Calu3 (cell line): Measurements from ENCODE around the gene RPS16. TPM values are rescaled to one million over a fixed set of nuclear protein-coding genes. Genes with fewer than 3 reads are reported as not detected.
"Not testable (repeated sequence)": the region's sequence is repeated elsewhere in the genome, so short reads cannot be mapped to it uniquely, and the experiment has no call there.

Experiments used
- BruUV-seq: library from RNA; stranded (reverse); fragments of 400-500 nt; replicated peaks from 2 replicates; lab custom pipeline; 2021; lab: Mats Ljungman, UMichigan
- CTCF ChIA-PET: fragments of 300-600 bp; sonication (Branson Sonifier 250); formaldehyde crosslinking; loops from one replicate; lab custom pipeline; 2022; ENCODE audit warnings: antibody characterized with exemption; lab: Charles Lee
- DNase-seq: peaks from one replicate; pipeline ENCODE4 v3.0.0; 2022
- H3K27ac Mint-ChIP-seq: one replicate; pipeline ENCODE4 v1.8.0; 2022; ENCODE audit warnings: mixed read lengths; ENCODE audit not compliant: unreplicated experiment
- H3K27me3 Mint-ChIP-seq: one replicate; pipeline ENCODE4 v1.8.0; 2022; ENCODE audit warnings: mixed read lengths; ENCODE audit not compliant: unreplicated experiment
- H3K36me3 Mint-ChIP-seq: one replicate; pipeline ENCODE4 v1.8.0; 2022; ENCODE audit warnings: mild to moderate bottlenecking, moderate library complexity, mixed read lengths; ENCODE audit not compliant: insufficient read depth, unreplicated experiment
- H3K4me1 Mint-ChIP-seq: one replicate; pipeline ENCODE4 v1.8.0; 2022; ENCODE audit warnings: mild to moderate bottlenecking, low read depth, mixed read lengths; ENCODE audit not compliant: unreplicated experiment
- H3K4me3 Mint-ChIP-seq: one replicate; pipeline ENCODE4 v1.8.0; 2022; ENCODE audit warnings: mild to moderate bottlenecking, low read depth, moderate library complexity, mixed read lengths; ENCODE audit not compliant: unreplicated experiment
- H3K9me3 Mint-ChIP-seq: one replicate; pipeline ENCODE4 v1.8.0; 2022; ENCODE audit warnings: low read depth, mixed read lengths; ENCODE audit not compliant: unreplicated experiment
- CTCF ChIP-seq: fragments of 200-600 bp; IDR thresholded peaks from one replicate; pipeline ENCODE4 v1.8.0; 2022; ENCODE audit warnings: antibody characterized with exemption; ENCODE audit not compliant: unreplicated experiment
- intact Hi-C: fragments of 100-400 bp; cut with micrococcal nuclease; formaldehyde crosslinking; loops from one replicate; pipeline ENCODE4 v1.10.0; 2022; ENCODE audit not compliant: unreplicated experiment
- total RNA-seq: library from RNA; stranded (reverse); gene quantifications from 2 replicates; pipeline ENCODE4 v1.2.3, GENCODE V29; 2022

Gene RPS16
- total RNA-seq, 1 experiment from 2014 or later, result 1,929 TPM

- Mint-ChIP-seq H3K9me3 (no peaks in the 10 kb centered on the region), H3K27me3 (no peaks in the 10 kb centered on the region), H3K36me3 (peaks cover 64% of the 10 kb centered on the region), H3K4me1 (no peaks in the 10 kb centered on the region), H3K4me3 (no peak overlapping the region), H3K27ac (no peak overlapping the region)
- no peak for TF ChIP-seq CTCF
- DNase-seq, result no peak
- BruUV-seq, result no TSS peak
- CTCF ChIA-PET, result no interaction called here
- intact Hi-C loops, result no loop called here
Measured at GRCh38 chr19:39465956-39466747, 30.4 kb upstream of the RPS16 start.

GRCh38 chr19:39463403-39463802, 27.7 kb upstream of the RPS16 start:
- CTCF ChIA-PET, result interaction anchor here (0.7 to 1.1 kb wide), 2 partner anchors 11 to 73 kb away, joined by 4 read pairs; partner anchors contain the start of gene PAF1
- no TSS peak for BruUV-seq
- intact Hi-C loops, result no loop called here
- peaks cover 50% of the 10 kb centered on the region for H3K36me3 Mint-ChIP-seq
- no peaks in the 10 kb centered on the region for H3K27me3 Mint-ChIP-seq
- TF ChIP-seq CTCF, result no peak
- H3K4me1 Mint-ChIP-seq, result no peaks in the 10 kb centered on the region
- no peak for DNase-seq
- H3K9me3 Mint-ChIP-seq, result no peaks in the 10 kb centered on the region
- no peak overlapping the region for H3K4me3 Mint-ChIP-seq
- no peak overlapping the region for H3K27ac Mint-ChIP-seq

- DNase-seq, H3K27me3 Mint-ChIP-seq, intact Hi-C loops, H3K9me3 Mint-ChIP-seq, CTCF ChIA-PET, H3K27ac Mint-ChIP-seq, BruUV-seq, H3K4me3 Mint-ChIP-seq: not testable (repeated sequence)
- H3K36me3 Mint-ChIP-seq, result peaks cover 46% of the 10 kb centered on the region
- H3K4me1 Mint-ChIP-seq, result peaks cover 16% of the 10 kb centered on the region
Measured at GRCh38 chr19:39451257-39451656, 15.5 kb upstream of the RPS16 start.

- BruUV-seq, result no TSS peak
- TF ChIP-seq CTCF, result no peak
- CTCF ChIA-PET, result interaction anchor here (0.6 to 0.9 kb wide), 2 partner anchors 14 to 28 kb away, joined by 4 read pairs; partner anchors contain the start of gene RPS16
- no peak overlapping the region for H3K4me3 Mint-ChIP-seq
- H3K27me3 Mint-ChIP-seq, result no peaks in the 10 kb centered on the region
- H3K9me3 Mint-ChIP-seq, result no peaks in the 10 kb centered on the region
- peaks cover 16% of the 10 kb centered on the region for H3K4me1 Mint-ChIP-seq
- no peak for DNase-seq
- H3K27ac Mint-ChIP-seq, result no peak overlapping the region
- intact Hi-C loops, result loop anchor here (10.0 kb wide), 1 partner anchor 226 kb away; no protein-coding TSS in a partner anchor
- peaks cover 59% of the 10 kb centered on the region for H3K36me3 Mint-ChIP-seq
Measured at GRCh38 chr19:39449116-39449797, 13.5 kb upstream of the RPS16 start.
